ENCODE measurements around the gene SLC35F4.
"Not testable (repeated sequence)": the region's sequence is repeated elsewhere in the genome, so short reads cannot be mapped to it uniquely, and the experiment has no call there.

The SLC35F4 gene

GRCh38 chr14:57709909-57710308 is 156.0 kb downstream of the SLC35F4 start:
- no peak for FAIRE-seq

GRCh38 chr14:57709086-57709485 is 156.8 kb downstream of the SLC35F4 start:
- not testable (repeated sequence) for FAIRE-seq; DNase-seq (ENCODE audit: insufficient read length, low spot score)

More at GRCh38 chr14:57709909-57710308, 156.0 kb downstream of the SLC35F4 start:
- TF ChIP-seq POLR2A (IDR thresholded peaks at IDR 0.05; ENCODE audit: low read depth, low read length): no peak
- no peak for DNase-seq (ENCODE audit: insufficient read length, low spot score)

- DNase-seq (ENCODE audit: insufficient read length, low spot score): no peak
- no peak for TF ChIP-seq POLR2A (IDR thresholded peaks at IDR 0.05; ENCODE audit: low read depth, low read length)
- no peak for FAIRE-seq
Measured at GRCh38 chr14:57707219-57707618, 158.7 kb downstream of the SLC35F4 start.

- TF ChIP-seq POLR2A (IDR thresholded peaks at IDR 0.05; ENCODE audit: low read depth, low read length): no peak
- FAIRE-seq: no peak
- no peak for DNase-seq (ENCODE audit: insufficient read length, low spot score)
Measured at GRCh38 chr14:57704763-57705162, 161.1 kb downstream of the SLC35F4 start.

- TF ChIP-seq POLR2A (IDR thresholded peaks at IDR 0.05; ENCODE audit: low read depth, low read length): no peak
- FAIRE-seq: no peak
Measured at GRCh38 chr14:57699947-57700346, 165.9 kb downstream of the SLC35F4 start.

GRCh38 chr14:57692671-57693070 is 173.2 kb downstream of the SLC35F4 start:
- DNase-seq (ENCODE audit: insufficient read length, low spot score) (peak; percentile 6), FAIRE-seq (no peak)
- TF ChIP-seq POLR2A (IDR thresholded peaks at IDR 0.05; ENCODE audit: low read depth, low read length): no peak

More at GRCh38 chr14:57699947-57700346, 165.9 kb downstream of the SLC35F4 start:
- DNase-seq (ENCODE audit: insufficient read length, low spot score): no peak

GRCh38 chr14:57687416-57687815 is 178.5 kb downstream of the SLC35F4 start:
- DNase-seq (ENCODE audit: insufficient read length, low spot score) (no peak), FAIRE-seq (no peak)
- TF ChIP-seq POLR2A (IDR thresholded peaks at IDR 0.05; ENCODE audit: low read depth, low read length): no peak

GRCh38 chr14:57686304-57686703 is 179.6 kb downstream of the SLC35F4 start:
- no peak for TF ChIP-seq POLR2A (IDR thresholded peaks at IDR 0.05; ENCODE audit: low read depth, low read length)
- DNase-seq (ENCODE audit: insufficient read length, low spot score): no peak
- FAIRE-seq: no peak

GRCh38 chr14:57671021-57671420 is 194.9 kb downstream of the SLC35F4 start:
- TF ChIP-seq POLR2A (IDR thresholded peaks at IDR 0.05; ENCODE audit: low read depth, low read length): no peak
- no peak for DNase-seq (ENCODE audit: insufficient read length, low spot score)
- FAIRE-seq: no peak

- DNase-seq (ENCODE audit: insufficient read length, low spot score): no peak
- FAIRE-seq: no peak
- no peak for TF ChIP-seq POLR2A (IDR thresholded peaks at IDR 0.05; ENCODE audit: low read depth, low read length)
Measured at GRCh38 chr14:57660208-57660607, 205.7 kb downstream of the SLC35F4 start.

- TF ChIP-seq POLR2A (IDR thresholded peaks at IDR 0.05; ENCODE audit: low read depth, low read length): no peak
- DNase-seq (ENCODE audit: insufficient read length, low spot score) (no peak), FAIRE-seq (no peak)
Measured at GRCh38 chr14:57659052-57659451, 206.8 kb downstream of the SLC35F4 start.

GRCh38 chr14:57657487-57657886 is 208.4 kb downstream of the SLC35F4 start:
- TF ChIP-seq POLR2A (IDR thresholded peaks at IDR 0.05; ENCODE audit: low read depth, low read length): no peak
- FAIRE-seq (no peak), DNase-seq (ENCODE audit: insufficient read length, low spot score) (no peak)

GRCh38 chr14:57656853-57657252 is 209.0 kb downstream of the SLC35F4 start:
- FAIRE-seq (no peak), DNase-seq (ENCODE audit: insufficient read length, low spot score) (no peak)
- no peak for TF ChIP-seq POLR2A (IDR thresholded peaks at IDR 0.05; ENCODE audit: low read depth, low read length)

- FAIRE-seq (no peak), DNase-seq (ENCODE audit: insufficient read length, low spot score) (no peak)
- no peak for TF ChIP-seq POLR2A (IDR thresholded peaks at IDR 0.05; ENCODE audit: low read depth, low read length)
Measured at GRCh38 chr14:57652769-57653168, 213.1 kb downstream of the SLC35F4 start.

- no peak for FAIRE-seq
Measured at GRCh38 chr14:57641776-57642175, 224.1 kb downstream of the SLC35F4 start.

GRCh38 chr14:57640036-57640435 is 225.9 kb downstream of the SLC35F4 start:
- no peak for DNase-seq (ENCODE audit: insufficient read length, low spot score)
- no peak for TF ChIP-seq POLR2A (IDR thresholded peaks at IDR 0.05; ENCODE audit: low read depth, low read length)
- FAIRE-seq: no peak

More at GRCh38 chr14:57641776-57642175, 224.1 kb downstream of the SLC35F4 start:
- no peak for TF ChIP-seq POLR2A (IDR thresholded peaks at IDR 0.05; ENCODE audit: low read depth, low read length)
- DNase-seq (ENCODE audit: insufficient read length, low spot score): no peak

Measured in H54 (cell line).